ENCODE measurements around the gene MYRF. TPM values are rescaled to one million over a fixed set of nuclear protein-coding genes. Genes with fewer than 3 reads are reported as not detected.

The MYRF gene
- total and polyA plus RNA-seq, 2 donors (not counting 1 experiment from before 2014, with no cell fraction given), result 0.27 to 0.34 TPM

DNA sequence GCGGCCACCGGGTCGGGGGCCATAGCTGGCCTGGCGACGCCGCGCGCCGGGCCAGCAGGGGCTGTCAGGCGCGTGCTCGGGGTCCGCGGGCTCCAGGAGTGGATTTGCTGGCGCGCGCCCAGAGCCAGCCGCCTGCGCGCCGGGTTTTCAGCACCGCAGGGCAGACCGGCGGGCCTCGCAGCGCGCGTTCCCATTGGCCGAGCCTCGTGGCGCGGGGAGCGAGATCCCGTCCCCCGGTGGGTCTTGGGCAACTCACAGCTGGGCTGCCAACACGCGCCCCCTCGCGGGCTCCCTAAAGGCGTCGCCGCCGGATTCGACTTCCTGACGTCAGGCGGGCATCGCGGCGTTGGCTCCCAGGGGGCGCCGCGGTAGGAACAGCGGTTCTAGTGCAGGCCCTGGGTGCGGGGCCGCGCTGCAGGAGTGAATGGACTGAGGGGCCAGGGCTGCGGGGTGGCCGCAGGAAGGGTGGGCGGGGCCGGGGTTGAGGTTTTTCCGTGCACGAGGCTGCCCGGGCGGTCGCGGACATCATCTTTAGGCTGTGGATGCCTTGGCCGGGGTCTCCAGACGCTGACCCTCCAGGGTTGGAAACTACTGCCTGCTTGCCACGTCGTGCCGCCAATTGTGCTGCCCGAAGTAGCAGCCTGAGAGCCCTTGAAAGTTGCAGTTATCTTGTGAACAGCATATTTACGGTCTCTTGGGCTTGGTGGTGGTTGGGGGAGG lies 64.5 kb downstream of the MYRF start, which contains the start of gene FADS1:
TSS of gene FADS1 (minus strand) at position 268 of the 720 bp plus-strand sequence. CDS start at position 194, 74 bp downstream.
- Mint-ChIP-seq H3K4me1 (peaks cover 15% of the 10 kb centered on the region), H3K27ac (peak within 1 kb of the TSS; percentile 83), H3K27me3 (no peaks in the 10 kb centered on the region), H3K9me3 (ENCODE audit: insufficient read depth) (no peaks in the 10 kb centered on the region), H3K4me3 (peak within 1 kb of the TSS; percentile 96)
- Histone ChIP-seq H3K9me3 (ENCODE audit: control extremely low read depth in 1 of 3, control insufficient read depth in 2 of 3, insufficient read depth in 1 of 3, low read length in 2 of 3) (peaks cover 0 to 6% (median 0%) of the 10 kb centered on the region in 3 donors), H2AFZ (ENCODE audit: insufficient read depth, low read depth, low read length, poor library complexity, severe bottlenecking) (peak within 1 kb of the TSS; percentile 94), H3K27ac (ENCODE audit: low read length in 2 of 2) (no peak within 1 kb of the TSS), H3K4me3 (ENCODE audit: control extremely low read depth in 1 of 5, extremely low read depth in 1 of 5, insufficient read depth in 1 of 5, low read depth in 2 of 5, low read length in 4 of 5) (peak within 1 kb of the TSS; percentile 56 to 77 (median 70)), H3K9ac (ENCODE audit: low read length) (peak within 1 kb of the TSS; percentile 84), H3K36me3 (replicated peaks in 1 of 2; ENCODE audit: control extremely low read depth in 1 of 2, control insufficient read depth in 1 of 2, extremely low read depth in 1 of 2, insufficient read depth in 2 of 2, low read length in 1 of 2) (no peaks in the 10 kb centered on the region), H4K20me1 (ENCODE audit: control insufficient read depth, insufficient read depth, low read length, poor library complexity, severe bottlenecking) (no peaks in the 10 kb centered on the region), H3K4me1 (ENCODE audit: control insufficient read depth in 2 of 2, insufficient read depth in 2 of 2, low read length in 2 of 2) (peaks cover 9 to 24% of the 10 kb centered on the region in 2 donors), H3K4me2 (replicated peaks; ENCODE audit: low read depth, low read length, poor library complexity, severe bottlenecking) (peak within 1 kb of the TSS; percentile 100), H3K27me3 (replicated peaks in 1 of 4; ENCODE audit: control extremely low read depth in 1 of 4, control insufficient read depth in 3 of 4, insufficient read depth in 4 of 4, low read length in 3 of 4) (peaks cover 0 to 17% (median 4%) of the 10 kb centered on the region in 4 experiments), H3K79me2 (ENCODE audit: control insufficient read depth, insufficient read depth, low read length) (no peaks in the 10 kb centered on the region)
- ChIA-PET CTCF (interaction anchor here (2.5 to 6.1 kb wide), 3 partner anchors 11 to 265 kb away, joined by 8 to 77 read pairs (median 15); partner anchors contain the start of gene FADS2), POLR2A (interaction anchor here (1.2 kb wide), 1 partner anchor 18 kb away, joined by 3 read pairs; no protein-coding TSS in a partner anchor)
- intact Hi-C loops (cut with micrococcal nuclease), result loop anchor here (1.0 to 5.0 kb wide), 4 partner anchors 10 to 305 kb away; partner anchors contain the start of genes FADS3, FEN1, INCENP and TMEM258
- WGBS (ENCODE audit: insufficient coverage), result 1% methylated on average over 68 of the region's 73 CpGs
- ATAC-seq (ENCODE audit: low read depth) (peak; percentile 65), DNase-seq (peak; percentile 83)
- TF ChIP-seq, protein P1, sequence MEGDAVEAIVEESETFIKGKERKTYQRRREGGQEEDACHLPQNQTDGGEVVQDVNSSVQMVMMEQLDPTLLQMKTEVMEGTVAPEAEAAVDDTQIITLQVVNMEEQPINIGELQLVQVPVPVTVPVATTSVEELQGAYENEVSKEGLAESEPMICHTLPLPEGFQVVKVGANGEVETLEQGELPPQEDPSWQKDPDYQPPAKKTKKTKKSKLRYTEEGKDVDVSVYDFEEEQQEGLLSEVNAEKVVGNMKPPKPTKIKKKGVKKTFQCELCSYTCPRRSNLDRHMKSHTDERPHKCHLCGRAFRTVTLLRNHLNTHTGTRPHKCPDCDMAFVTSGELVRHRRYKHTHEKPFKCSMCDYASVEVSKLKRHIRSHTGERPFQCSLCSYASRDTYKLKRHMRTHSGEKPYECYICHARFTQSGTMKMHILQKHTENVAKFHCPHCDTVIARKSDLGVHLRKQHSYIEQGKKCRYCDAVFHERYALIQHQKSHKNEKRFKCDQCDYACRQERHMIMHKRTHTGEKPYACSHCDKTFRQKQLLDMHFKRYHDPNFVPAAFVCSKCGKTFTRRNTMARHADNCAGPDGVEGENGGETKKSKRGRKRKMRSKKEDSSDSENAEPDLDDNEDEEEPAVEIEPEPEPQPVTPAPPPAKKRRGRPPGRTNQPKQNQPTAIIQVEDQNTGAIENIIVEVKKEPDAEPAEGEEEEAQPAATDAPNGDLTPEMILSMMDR (IDR thresholded peaks at IDR 0.05), result peak; percentile 53
- no peak for TF ChIP-seq EZH2 (IDR thresholded peaks at IDR 0.05; ENCODE audit: borderline replicate concordance, insufficient read depth, low read depth, low read length, poor library complexity, severe bottlenecking)

Data from B cell (primary cell).